ENCODE results near the gene TCL1A. TPM values are rescaled to one million over a fixed set of nuclear protein-coding genes. Genes with fewer than 3 reads are reported as not detected.

Gene TCL1A
- total and polyA plus RNA-seq, 9 of the 15 experiments (the other 6 are each of a cell fraction or from before 2014, with no cell fraction given), result 0.10 to 0.11 TPM; not detected in 7

DNA sequence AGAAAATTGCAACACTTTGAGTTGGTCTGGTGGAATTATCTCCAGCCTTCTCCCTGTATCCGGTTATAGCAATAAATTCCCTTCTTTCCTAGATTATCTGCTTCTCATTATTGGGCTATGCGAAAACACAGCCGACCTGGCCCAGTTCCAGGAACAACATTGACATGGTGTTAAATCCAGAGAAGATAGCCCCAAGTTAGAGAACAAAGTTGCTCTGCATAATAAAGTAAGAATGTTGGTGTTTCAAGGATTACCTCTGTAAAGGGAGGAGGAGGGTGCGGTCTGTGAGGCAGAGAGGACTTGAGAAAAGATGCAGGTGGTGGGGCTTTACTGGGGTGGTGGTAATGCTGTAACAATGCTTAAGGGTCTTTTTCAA, 12.1 kb downstream of the TCL1A start:
- H3K36me3 ChIP-seq (ENCODE audit: control insufficient read depth, insufficient read depth, low read length), result no peaks in the 10 kb centered on the region
- ChIA-PET CTCF (ENCODE audit: low intra/inter-chr PET ratio) (no interaction called here), POLR2A (no interaction called here)
- no peak for DNase-seq (ENCODE audit: extremely low read depth in 1 of 4, low spot score in 3 of 4)
- 0% methylated on average over 4 of the region's 4 CpGs for WGBS (ENCODE audit: insufficient coverage, low coverage, missing lambda C conversion rate)
- H3K9me3 ChIP-seq (replicated peaks; ENCODE audit: control insufficient read depth, insufficient read depth, low read depth, low read length), result no peaks in the 10 kb centered on the region
- no peak overlapping the region for H3K27ac ChIP-seq (ENCODE audit: extremely low read depth, low read depth, low read length)
- intact Hi-C loops (cut with micrococcal nuclease) (no loop called here), in situ Hi-C loops (cut with MboI) (no loop called here)
- no peak overlapping the region for H3K4me3 ChIP-seq
- no peak overlapping the region for H2AFZ ChIP-seq (ENCODE audit: low read depth, low read length)
- peaks cover 0 to 3% of the 10 kb centered on the region in 2 experiments; a peak in 2 of 5 replicates for H3K27me3 ChIP-seq (ENCODE audit: control insufficient read depth in 2 of 2, insufficient read depth in 2 of 2, low read length in 2 of 2)
- H3K4me2 ChIP-seq (ENCODE audit: insufficient read depth, low read length), result no peak overlapping the region
- no TSS peak for BruUV-seq (replicated peaks)
- H3K9ac ChIP-seq (ENCODE audit: insufficient read depth in 1 of 2, low read depth in 2 of 2, low read length in 2 of 2), result no peak overlapping the region
- no peak for FAIRE-seq
- ATAC-seq, result no peak
- H3K9me1 ChIP-seq (ENCODE audit: control insufficient read depth, insufficient read depth, low read length), result no peaks in the 10 kb centered on the region
- H3K4me1 ChIP-seq (replicated peaks in 1 of 2; ENCODE audit: control insufficient read depth in 2 of 2, insufficient read depth in 2 of 2, low read length in 2 of 2), result no peaks in the 10 kb centered on the region
- no peaks in the 10 kb centered on the region for H4K20me1 ChIP-seq (replicated peaks; ENCODE audit: control insufficient read depth, insufficient read depth, low read length)
- TF ChIP-seq ZNF347 (CRISPR knock-in tag; IDR thresholded peaks at IDR 0.05; ENCODE audit: low read depth) (no peak), TCF15 (CRISPR knock-in tag; IDR thresholded peaks at IDR 0.05) (no peak), CTBP1 (IDR thresholded peaks at IDR 0.05; ENCODE audit: borderline replicate concordance) (no peak), U2AF2 (optimal IDR thresholded peaks at IDR 0.05; ENCODE audit: low read depth, low read length) (no peak), PHF20 (IDR thresholded peaks at IDR 0.05; ENCODE audit: partially characterized antibody) (no peak)
- H3K79me2 ChIP-seq (ENCODE audit: control insufficient read depth, insufficient read depth, low read length), result no peaks in the 10 kb centered on the region

- H3K27ac ChIP-seq (ENCODE audit: extremely low read depth, low read depth, low read length), result no peak overlapping the region
- DNase-seq (ENCODE audit: extremely low read depth in 1 of 4, low spot score in 3 of 4) (no peak), ATAC-seq (no peak), FAIRE-seq (no peak)
- in situ Hi-C loops (cut with MboI), result no loop called here
- no peak overlapping the region for H3K4me3 ChIP-seq
- peaks cover 0 to 3% of the 10 kb centered on the region in 2 experiments; a peak in 2 of 5 replicates for H3K27me3 ChIP-seq (ENCODE audit: control insufficient read depth in 2 of 2, insufficient read depth in 2 of 2, low read length in 2 of 2)
- intact Hi-C loops (cut with micrococcal nuclease), result no loop called here
- no peak overlapping the region for H3K4me2 ChIP-seq (ENCODE audit: insufficient read depth, low read length)
- H3K9me1 ChIP-seq (ENCODE audit: control insufficient read depth, insufficient read depth, low read length), result no peaks in the 10 kb centered on the region
- H2AFZ ChIP-seq (ENCODE audit: low read depth, low read length), result no peak overlapping the region
- H3K4me1 ChIP-seq (replicated peaks in 1 of 2; ENCODE audit: control insufficient read depth in 2 of 2, insufficient read depth in 2 of 2, low read length in 2 of 2), result no peaks in the 10 kb centered on the region
- no peak overlapping the region for H3K9ac ChIP-seq (ENCODE audit: insufficient read depth in 1 of 2, low read depth in 2 of 2, low read length in 2 of 2)
- BruUV-seq (replicated peaks), result no TSS peak
- no peaks in the 10 kb centered on the region for H3K36me3 ChIP-seq (ENCODE audit: control insufficient read depth, insufficient read depth, low read length)
- no peaks in the 10 kb centered on the region for H3K9me3 ChIP-seq (replicated peaks; ENCODE audit: control insufficient read depth, insufficient read depth, low read depth, low read length)
- no peaks in the 10 kb centered on the region for H3K79me2 ChIP-seq (ENCODE audit: control insufficient read depth, insufficient read depth, low read length)
- CTCF ChIA-PET (ENCODE audit: low intra/inter-chr PET ratio), result no interaction called here
- 0% methylated on average over 5 of the region's 5 CpGs for WGBS (ENCODE audit: insufficient coverage, low coverage, missing lambda C conversion rate)
- POLR2A ChIA-PET, result no interaction called here
- H4K20me1 ChIP-seq (replicated peaks; ENCODE audit: control insufficient read depth, insufficient read depth, low read length), result no peaks in the 10 kb centered on the region
- TF ChIP-seq TFAM (CRISPR knock-in tag; conservative IDR thresholded peaks at IDR 0.05), result no peak
- no peak for TF ChIP-seq HMG20B (CRISPR knock-in tag; IDR thresholded peaks at IDR 0.05)
- TF ChIP-seq ZNF277 (CRISPR knock-in tag; IDR thresholded peaks at IDR 0.05; ENCODE audit: borderline replicate concordance), result no peak
- no peak for TF ChIP-seq TSC22D4 (tag; IDR thresholded peaks at IDR 0.05)
- TF ChIP-seq ARID1B (IDR thresholded peaks at IDR 0.05), result no peak
- TF ChIP-seq NFYB (IDR thresholded peaks at IDR 0.05; ENCODE audit: extremely low read depth, insufficient read length), result no peak
- TF ChIP-seq, protein P1, sequence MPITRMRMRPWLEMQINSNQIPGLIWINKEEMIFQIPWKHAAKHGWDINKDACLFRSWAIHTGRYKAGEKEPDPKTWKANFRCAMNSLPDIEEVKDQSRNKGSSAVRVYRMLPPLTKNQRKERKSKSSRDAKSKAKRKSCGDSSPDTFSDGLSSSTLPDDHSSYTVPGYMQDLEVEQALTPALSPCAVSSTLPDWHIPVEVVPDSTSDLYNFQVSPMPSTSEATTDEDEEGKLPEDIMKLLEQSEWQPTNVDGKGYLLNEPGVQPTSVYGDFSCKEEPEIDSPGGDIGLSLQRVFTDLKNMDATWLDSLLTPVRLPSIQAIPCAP (CRISPR knock-in tag; IDR thresholded peaks at IDR 0.05; ENCODE audit: borderline replicate concordance), result no peak
- no peak for TF ChIP-seq POLR3A (IDR thresholded peaks at IDR 0.05; ENCODE audit: borderline replicate concordance, extremely low read depth, insufficient read depth, insufficient read length)
- TF ChIP-seq PML (IDR thresholded peaks at IDR 0.05; ENCODE audit: low read length), result no peak
Observed at GRCh38 chr14:95700221-95700976, 13.5 kb downstream of the TCL1A start.
